HCT116 (cell line): Measurements from ENCODE around the gene TBX2. TPM values are rescaled to one million over a fixed set of nuclear protein-coding genes. Genes with fewer than 3 reads are reported as not detected.

Source experiments
- ATAC-seq: fragments of 200-7000 bp; cut with Tn5 transposase; 2 replicates; pipeline ENCODE4 v1.9.1; 2020; ENCODE audit warnings: mild to moderate bottlenecking, moderate library complexity
- BruUV-seq: library from RNA; stranded (reverse); fragments of 400-500 nt; replicated peaks from 2 replicates; lab custom pipeline; 2021; lab: Mats Ljungman, UMichigan
- CTCF ChIA-PET: fragments of 300-600 bp; sonication (Branson Sonifier 250); formaldehyde crosslinking; loops from one replicate; lab custom pipeline; 2021; ENCODE audit warnings: antibody characterized with exemption; lab: Charles Lee
- POLR2A ChIA-PET: fragments of 300-600, 350-600 bp; sonication (Branson Sonifier 250); formaldehyde crosslinking; loops from one replicate; lab custom pipeline; 2021; ENCODE audit warnings: antibody characterized with exemption; lab: Charles Lee
- RAD21 ChIA-PET, 2 experiments: fragments of 300-600 bp; sonication (Branson Sonifier 250); formaldehyde crosslinking; loops; one replicate each; lab custom pipeline; 2023; ENCODE audit warnings: low total read pairs in 2 of 2; ENCODE audit not compliant: uncharacterized antibody in 2 of 2, unreplicated experiment in 2 of 2, low non-redundant PET in 1 of 2; lab: Charles Lee
- DNase-seq: peaks from one replicate; pipeline ENCODE4 v3.0.0-alpha.2; 2010; ENCODE audit warnings: low read depth, low spot score
- H2AFZ ChIP-seq: fragments of 200-600 bp; shearing (Covaris generic), sonication (generic); 2 replicates; pipeline ENCODE4 v1.6.1; 2017; ENCODE audit warnings: low read depth, mixed run types, mixed read lengths, antibody characterized with exemption, low read length; ENCODE audit not compliant: poor library complexity, severe bottlenecking
- H3K27ac ChIP-seq: 2 replicates; pipeline ENCODE4 v1.5.1; 2012; ENCODE audit warnings: low read depth, low read length
- H3K27me3 ChIP-seq: fragments of 200-600 bp; sonication (generic); 2 replicates; pipeline ENCODE4 v1.6.1; 2016; ENCODE audit warnings: mixed run types, low read length, mixed read lengths; ENCODE audit not compliant: insufficient read depth
- H3K36me3 ChIP-seq, 2 experiments: fragments of 200-500 bp in 1 of 2; fragments of 200-600 bp in 1 of 2; sonication (Bioruptor generic) in 1 of 2; sonication (generic) in 1 of 2; 2 replicates each; pipeline versions ENCODE4 v1.5.1 to v1.6.1; 2014 to 2016; ENCODE audit warnings: low read length in 2 of 2, inconsistent platforms in 1 of 2, mixed read lengths in 1 of 2, mixed run types in 1 of 2; ENCODE audit not compliant: insufficient read depth in 2 of 2, control insufficient read depth in 1 of 2
- H3K4me1 ChIP-seq, 2 experiments: fragments of 200-600 bp in 1 of 2; sonication (generic) in 1 of 2; 2 replicates each; pipeline versions ENCODE4 v1.5.1 to v1.6.1; 2012 to 2017; ENCODE audit warnings: low read length in 2 of 2, inconsistent platforms in 1 of 2, mild to moderate bottlenecking in 1 of 2, mixed read lengths in 1 of 2, mixed run types in 1 of 2, moderate library complexity in 1 of 2; ENCODE audit not compliant: insufficient read depth in 2 of 2, control insufficient read depth in 1 of 2
- H3K4me2 ChIP-seq: fragments of 200-600 bp; sonication (generic); 2 replicates; pipeline ENCODE4 v1.6.1; 2017; ENCODE audit warnings: mixed run types, low read length, mixed read lengths
- H3K4me3 ChIP-seq, 2 experiments: fragments of 200-600 bp in 1 of 2; sonication (generic) in 1 of 2; replicated peaks in 1 of 2; 2 replicates each; pipeline ENCODE4 v1.5.1; 2011 to 2016; ENCODE audit warnings: low read length in 2 of 2, control low read depth in 1 of 2, low read depth in 1 of 2, mild to moderate bottlenecking in 1 of 2, mixed read lengths in 1 of 2, mixed run types in 1 of 2
- H3K79me2 ChIP-seq: fragments of 200-600 bp; sonication (generic); 2 replicates; pipeline ENCODE4 v1.6.1; 2017; ENCODE audit warnings: mild to moderate bottlenecking, mixed run types, low read length, moderate library complexity, mixed read lengths; ENCODE audit not compliant: insufficient read depth
- H3K9ac ChIP-seq: fragments of 200-600 bp; sonication (generic); 2 replicates; pipeline ENCODE4 v1.6.1; 2016; ENCODE audit warnings: low read length, mixed read lengths
- H3K9me2 ChIP-seq: fragments of 200-600 bp; sonication (generic), shearing (Covaris generic); 2 replicates; pipeline ENCODE4 v1.6.1; 2017; ENCODE audit warnings: mixed run types, mild to moderate bottlenecking, moderate library complexity; ENCODE audit not compliant: insufficient read depth
- H3K9me3 ChIP-seq, 2 experiments: fragments of 200-500 bp in 1 of 2; fragments of 200-600 bp in 1 of 2; sonication (Bioruptor generic) in 1 of 2; sonication (generic) in 1 of 2; 2 replicates each; pipeline ENCODE4 v1.6.1; 2014 to 2017; ENCODE audit warnings: low read length in 2 of 2, mixed read lengths in 2 of 2, inconsistent platforms in 1 of 2, low read depth in 1 of 2, mild to moderate bottlenecking in 1 of 2, mixed run types in 1 of 2, moderate library complexity in 1 of 2; ENCODE audit not compliant: control insufficient read depth in 1 of 2, insufficient read depth in 1 of 2
- H4K20me1 ChIP-seq: fragments of 200-600 bp; sonication (generic), shearing (Covaris generic); 2 replicates; pipeline ENCODE4 v1.6.1; 2017; ENCODE audit warnings: mixed run types, mild to moderate bottlenecking, moderate library complexity; ENCODE audit not compliant: insufficient read depth
- CBX3 ChIP-seq: IDR thresholded peaks from 2 replicates; pipeline ENCODE4 v1.6.1; 2012; ENCODE audit warnings: low read depth
- CTCF ChIP-seq, 3 experiments: fragments of 200-600 bp in 1 of 3; sonication (generic) in 1 of 3; IDR thresholded peaks in 2 of 3; conservative IDR thresholded peaks in 1 of 3; 2 replicates each; pipeline ENCODE4 v1.5.1; 2012 to 2017; ENCODE audit warnings: low read depth in 2 of 3, low read length in 2 of 3, antibody characterized with exemption in 1 of 3, borderline replicate concordance in 1 of 3, control low read depth in 1 of 3, mild to moderate bottlenecking in 1 of 3, mixed read lengths in 1 of 3, mixed run types in 1 of 3, moderate library complexity in 1 of 3; ENCODE audit not compliant: insufficient read depth in 1 of 3
- EGR1 ChIP-seq: IDR thresholded peaks from 2 replicates; pipeline ENCODE4 v1.6.1; 2012; ENCODE audit warnings: low read depth
- ELF1 ChIP-seq: IDR thresholded peaks from 2 replicates; pipeline ENCODE4 v1.6.1; 2012; ENCODE audit warnings: low read depth, borderline replicate concordance
- MAX ChIP-seq: IDR thresholded peaks from 2 replicates; pipeline ENCODE4 v1.6.1; 2012
- POLR2A ChIP-seq: IDR thresholded peaks from 2 replicates; pipeline ENCODE4 v1.7.0; 2011; ENCODE audit warnings: borderline replicate concordance; ENCODE audit not compliant: insufficient read depth, insufficient read length; ENCODE audit errors: extremely low read depth
- POLR2AphosphoS5 ChIP-seq: IDR thresholded peaks from 2 replicates; pipeline ENCODE4 v1.6.1; 2011; ENCODE audit warnings: mild to moderate bottlenecking, low read depth, low read length, moderate library complexity
- SIN3A ChIP-seq: IDR thresholded peaks from 2 replicates; pipeline ENCODE4 v1.6.1; 2012; ENCODE audit warnings: low read depth
- SP1 ChIP-seq: IDR thresholded peaks from 2 replicates; pipeline ENCODE4 v1.6.1; 2012; ENCODE audit warnings: low read depth
- SRF ChIP-seq: IDR thresholded peaks from 2 replicates; pipeline ENCODE4 v1.6.1; 2012; ENCODE audit warnings: low read depth
- ZNF274 ChIP-seq: fragments of 200-500 bp; sonication (Bioruptor generic); IDR thresholded peaks from 2 replicates; pipeline ENCODE4 v1.6.1; 2014; ENCODE audit warnings: mild to moderate bottlenecking, low read depth, low read length, inconsistent platforms
- intact Hi-C: fragments of 100-400 bp; cut with micrococcal nuclease; formaldehyde crosslinking; loops from 2 replicates; pipeline ENCODE4 v1.10.0; 2022
- total RNA-seq: library from RNA; stranded (reverse); gene quantifications from one replicate; pipeline ENCODE4 v1.2.1, GENCODE V29; 2021; ENCODE audit not compliant: unreplicated experiment
- TF ChIP-seq, protein P1 (sequence below): IDR thresholded peaks from 2 replicates; pipeline ENCODE4 v1.6.1; 2012; ENCODE audit warnings: low read depth

The TBX2 gene
- total RNA-seq, 1 experiment from 2014 or later, result 0.71 TPM

DNA sequence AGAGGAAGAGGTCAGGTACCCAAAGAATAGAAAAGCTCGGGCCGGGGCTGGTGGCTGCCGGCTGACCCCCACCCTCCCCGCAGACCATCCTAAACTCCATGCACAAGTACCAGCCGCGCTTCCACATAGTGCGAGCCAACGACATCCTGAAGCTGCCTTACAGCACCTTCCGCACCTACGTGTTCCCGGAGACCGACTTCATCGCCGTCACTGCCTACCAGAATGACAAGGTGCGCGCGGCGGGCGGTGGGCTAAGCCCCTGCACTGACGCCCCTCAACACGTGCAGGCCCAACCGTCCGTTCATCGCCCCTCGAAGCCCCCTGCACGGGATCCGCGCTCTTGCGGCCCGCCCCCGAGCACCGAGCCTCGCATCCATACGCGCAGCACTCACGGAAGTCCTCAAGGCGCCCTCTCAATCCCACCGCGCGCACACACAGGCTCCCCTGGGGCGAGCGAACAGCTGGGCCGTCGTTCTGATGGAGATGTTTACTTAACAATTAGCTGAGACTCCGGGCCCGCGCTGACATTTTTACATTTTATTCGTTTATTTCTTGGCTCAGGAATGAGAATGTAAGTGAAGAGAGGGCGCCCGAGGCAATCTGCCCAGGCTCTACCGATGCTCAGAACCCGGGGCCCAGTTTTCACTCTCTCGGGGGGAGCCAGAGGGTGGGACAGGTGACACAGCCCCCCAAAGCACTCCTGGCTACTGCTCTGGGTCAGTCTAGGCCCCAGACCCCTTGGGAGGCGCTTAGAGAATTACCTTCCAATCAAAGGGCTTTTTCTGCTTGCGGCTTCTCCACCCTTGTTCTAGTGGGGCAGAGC is 3.5 kb downstream of the TBX2 start:
- intact Hi-C loops, result no loop called here
- Histone ChIP-seq H3K9ac (no peak overlapping the region), H3K27me3 (no peaks in the 10 kb centered on the region), H3K9me3 (no peaks in the 10 kb centered on the region), H3K36me3 (no peaks in the 10 kb centered on the region), H3K4me3 (no peak overlapping the region), H3K79me2 (no peaks in the 10 kb centered on the region), H3K4me2 (no peak overlapping the region), H2AFZ (no peak overlapping the region), H3K4me1 (no peaks in the 10 kb centered on the region), H3K9me2 (no peaks in the 10 kb centered on the region), H3K27ac (no peak overlapping the region), H4K20me1 (no peaks in the 10 kb centered on the region)
- ATAC-seq (no peak), DNase-seq (no peak)
- BruUV-seq, result no TSS peak
- POLR2A ChIA-PET, result no interaction called here
- TF ChIP-seq CBX3 (no peak), ZNF274 (no peak), SRF (no peak), SP1 (no peak), POLR2A (no peak)
- RAD21 ChIA-PET, result no interaction called here
- CTCF ChIA-PET, result no interaction called here

DNA sequence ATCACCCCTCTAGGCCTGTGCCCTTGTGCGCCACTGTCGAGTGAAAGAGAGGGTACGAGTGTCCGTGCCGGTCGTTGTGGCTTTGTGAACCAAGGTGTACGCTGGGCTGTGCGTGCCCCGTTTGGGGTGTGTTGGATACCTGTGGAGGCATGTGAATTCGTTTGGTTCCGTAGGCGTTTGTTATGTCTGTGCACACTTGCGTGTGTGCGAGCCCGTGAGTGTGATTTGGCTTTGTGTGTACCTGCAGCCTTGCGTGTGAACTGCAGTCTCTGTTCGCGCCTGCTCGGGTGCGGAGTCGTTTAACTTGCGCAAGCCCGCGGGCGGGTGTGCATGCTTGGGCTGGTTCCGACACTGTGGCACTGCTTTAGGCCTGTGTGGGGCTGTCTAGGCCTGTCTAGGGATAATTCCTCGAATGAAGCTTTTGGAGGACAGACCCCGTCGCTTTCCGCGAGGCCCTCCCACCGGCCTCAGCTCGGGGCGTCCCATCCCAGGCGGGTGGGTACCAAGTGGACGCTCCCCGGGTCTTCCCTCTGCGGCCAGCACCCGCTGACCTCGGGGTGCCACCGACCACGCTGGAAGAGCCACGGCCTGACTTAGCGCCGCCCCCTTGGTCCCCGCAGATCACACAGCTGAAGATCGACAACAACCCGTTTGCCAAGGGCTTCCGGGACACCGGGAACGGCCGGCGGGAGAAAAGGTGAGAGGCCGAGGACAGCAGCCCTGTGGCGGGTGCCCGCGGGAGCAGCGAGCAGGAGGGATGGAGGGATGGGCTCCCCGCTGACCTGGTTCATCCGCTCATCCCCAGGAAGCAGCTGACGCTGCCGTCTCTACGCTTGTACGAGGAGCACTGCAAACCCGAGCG is 4.4 kb downstream of the TBX2 start:
- POLR2A ChIA-PET, result no interaction called here
- no peaks in the 10 kb centered on the region for H3K9me2 ChIP-seq
- no peak overlapping the region for H3K4me3 ChIP-seq
- no peaks in the 10 kb centered on the region for H3K79me2 ChIP-seq
- no peaks in the 10 kb centered on the region for H4K20me1 ChIP-seq
- H3K9me3 ChIP-seq, result no peaks in the 10 kb centered on the region
- no peak overlapping the region for H3K27ac ChIP-seq
- intact Hi-C loops, result no loop called here
- no peak overlapping the region for H3K9ac ChIP-seq
- H3K27me3 ChIP-seq, result no peaks in the 10 kb centered on the region
- H3K4me1 ChIP-seq, result peaks cover 5% of the 10 kb centered on the region in 2 experiments; a peak in 3 of 4 replicates
- ATAC-seq, result no peak
- no peak overlapping the region for H2AFZ ChIP-seq
- no TSS peak for BruUV-seq
- RAD21 ChIA-PET, result no interaction called here
- no peaks in the 10 kb centered on the region for H3K36me3 ChIP-seq
- no peak for DNase-seq
- CTCF ChIA-PET, result no interaction called here
- no peak overlapping the region for H3K4me2 ChIP-seq
- TF ChIP-seq, protein P1, sequence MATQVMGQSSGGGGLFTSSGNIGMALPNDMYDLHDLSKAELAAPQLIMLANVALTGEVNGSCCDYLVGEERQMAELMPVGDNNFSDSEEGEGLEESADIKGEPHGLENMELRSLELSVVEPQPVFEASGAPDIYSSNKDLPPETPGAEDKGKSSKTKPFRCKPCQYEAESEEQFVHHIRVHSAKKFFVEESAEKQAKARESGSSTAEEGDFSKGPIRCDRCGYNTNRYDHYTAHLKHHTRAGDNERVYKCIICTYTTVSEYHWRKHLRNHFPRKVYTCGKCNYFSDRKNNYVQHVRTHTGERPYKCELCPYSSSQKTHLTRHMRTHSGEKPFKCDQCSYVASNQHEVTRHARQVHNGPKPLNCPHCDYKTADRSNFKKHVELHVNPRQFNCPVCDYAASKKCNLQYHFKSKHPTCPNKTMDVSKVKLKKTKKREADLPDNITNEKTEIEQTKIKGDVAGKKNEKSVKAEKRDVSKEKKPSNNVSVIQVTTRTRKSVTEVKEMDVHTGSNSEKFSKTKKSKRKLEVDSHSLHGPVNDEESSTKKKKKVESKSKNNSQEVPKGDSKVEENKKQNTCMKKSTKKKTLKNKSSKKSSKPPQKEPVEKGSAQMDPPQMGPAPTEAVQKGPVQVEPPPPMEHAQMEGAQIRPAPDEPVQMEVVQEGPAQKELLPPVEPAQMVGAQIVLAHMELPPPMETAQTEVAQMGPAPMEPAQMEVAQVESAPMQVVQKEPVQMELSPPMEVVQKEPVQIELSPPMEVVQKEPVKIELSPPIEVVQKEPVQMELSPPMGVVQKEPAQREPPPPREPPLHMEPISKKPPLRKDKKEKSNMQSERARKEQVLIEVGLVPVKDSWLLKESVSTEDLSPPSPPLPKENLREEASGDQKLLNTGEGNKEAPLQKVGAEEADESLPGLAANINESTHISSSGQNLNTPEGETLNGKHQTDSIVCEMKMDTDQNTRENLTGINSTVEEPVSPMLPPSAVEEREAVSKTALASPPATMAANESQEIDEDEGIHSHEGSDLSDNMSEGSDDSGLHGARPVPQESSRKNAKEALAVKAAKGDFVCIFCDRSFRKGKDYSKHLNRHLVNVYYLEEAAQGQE, result no peak
- no peak for TF ChIP-seq POLR2A
- TF ChIP-seq ELF1, result no peak
- TF ChIP-seq ZNF274, result no peak
- no peak for TF ChIP-seq CTCF (IDR thresholded peaks at IDR 0.05 in 2 of 3, conservative IDR thresholded peaks at IDR 0.05 in 1 of 3; ENCODE audit: borderline replicate concordance in 1 of 3, insufficient read depth in 1 of 3, low read depth in 2 of 3, low read length in 2 of 3)
- no peak for TF ChIP-seq EGR1
- TF ChIP-seq SRF, result no peak
- no peak for TF ChIP-seq POLR2AphosphoS5
- no peak for TF ChIP-seq CBX3
- TF ChIP-seq SIN3A, result no peak
- TF ChIP-seq MAX, result no peak
